Central memory CD4-positive, alpha-beta T cell (primary cell): ENCODE measurements around the gene EPHA4.

Source experiments
- DNase-seq: peaks from one replicate; pipeline ENCODE4 v3.0.0; 2022
- total RNA-seq, 3 experiments: gene quantifications; one replicate each; lab custom pipeline; 2026; lab: John Stamatoyannopoulos, UW

EPHA4 gene
- 22.1 to 217 (median 141) reads per million in 3 experiments for total RNA-seq

DNA sequence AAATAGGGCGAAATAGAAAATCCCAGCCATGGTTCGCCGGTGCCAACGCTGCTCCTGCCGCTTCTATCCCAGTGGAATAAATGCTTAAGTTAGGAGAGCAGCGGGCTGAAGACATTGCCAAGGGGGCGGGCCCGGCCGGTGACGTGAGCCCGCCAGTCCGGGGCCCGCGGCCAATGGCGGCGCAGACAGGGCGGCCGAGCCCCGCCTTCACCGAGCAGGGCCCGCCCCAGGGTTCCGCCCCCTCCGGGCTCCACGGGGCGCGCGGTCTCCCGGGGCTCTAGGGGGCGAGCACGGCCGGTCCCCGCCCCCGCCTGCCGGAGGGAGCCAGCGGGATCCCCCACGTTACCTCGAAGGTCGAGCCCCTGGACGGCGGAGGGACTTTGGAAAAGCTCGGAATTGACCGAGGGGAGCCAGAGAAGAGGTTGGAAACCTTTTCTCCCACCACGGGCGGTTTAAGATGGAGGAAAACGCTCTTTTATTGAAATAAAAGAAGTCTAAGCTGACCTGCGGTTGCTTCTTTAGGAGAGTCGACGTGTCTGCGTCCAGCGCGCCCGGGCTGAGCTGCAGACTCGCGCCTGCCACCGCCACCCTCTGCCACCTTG, at the start of gene EPHA4:
Gene EPHA4, minus strand, starts transcription at position 86 of the 602 bp plus-strand sequence. Its CDS starts 56 bp downstream, at position 30.
- DNase-seq, result peak; percentile 90

- no peak for DNase-seq
These were observed 45.9 kb upstream of the EPHA4 start for GRCh38 chr2:221618007-221618406.

DNA sequence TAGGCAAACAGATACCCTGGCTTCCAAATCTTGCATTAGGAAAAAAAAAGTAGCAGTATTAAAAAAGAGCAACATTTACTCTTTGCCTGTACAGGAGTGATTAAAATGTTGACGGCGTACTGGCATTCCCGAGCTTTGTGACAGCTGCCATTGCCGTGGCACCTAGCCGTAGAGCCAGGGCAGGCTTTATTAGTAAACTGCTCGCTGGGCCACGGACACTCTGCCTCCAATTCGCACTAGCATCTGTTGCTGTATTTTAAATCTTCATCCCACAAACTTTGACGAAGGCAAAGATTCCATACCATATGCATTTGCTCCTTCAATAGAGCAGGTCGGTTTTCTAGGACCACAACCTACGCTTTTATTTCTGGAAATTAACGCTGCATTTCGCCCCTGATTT, 44.5 kb upstream of the EPHA4 start:
- DNase-seq, result no peak

DNA sequence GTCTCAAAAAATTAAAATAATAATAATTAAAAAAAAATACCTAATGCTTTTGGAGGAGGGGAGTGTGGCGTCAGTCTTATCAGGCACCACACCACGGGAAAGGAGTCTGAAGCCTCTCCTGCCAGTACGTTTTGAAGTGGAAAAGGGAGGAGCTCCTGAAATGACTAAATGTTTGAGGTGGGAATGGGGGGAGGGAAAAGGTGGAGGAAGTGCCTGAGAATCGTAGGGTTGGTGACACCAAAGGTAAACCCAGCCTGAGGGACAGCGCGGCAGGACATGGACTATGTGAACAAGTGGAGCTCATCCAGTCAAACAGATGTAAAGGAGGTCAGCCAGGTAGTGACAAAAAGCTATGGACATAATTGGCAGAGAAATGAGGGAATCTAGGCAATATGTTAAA, 42.2 kb upstream of the EPHA4 start:
- DNase-seq, result no peak

DNA sequence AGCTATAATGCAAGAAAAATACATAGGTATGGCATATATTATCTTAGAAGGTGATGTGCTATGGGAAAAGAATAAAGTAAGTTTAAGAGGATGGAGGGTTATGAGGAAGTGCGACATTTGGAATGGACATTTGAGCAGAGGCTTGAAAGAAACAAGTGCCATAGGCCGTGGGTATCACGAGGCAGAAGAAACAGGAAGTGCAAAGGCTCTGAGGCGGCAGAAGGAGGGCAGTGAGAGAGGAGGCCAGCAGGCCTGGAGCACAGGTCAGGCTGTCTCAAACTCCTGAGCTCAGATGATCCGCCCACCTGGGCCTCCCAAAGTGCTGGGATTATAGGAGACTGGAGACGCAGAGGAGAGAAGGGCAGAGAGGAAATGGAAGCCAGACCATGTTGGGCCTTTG, 40.7 kb upstream of the EPHA4 start:
- DNase-seq, result no peak

DNA sequence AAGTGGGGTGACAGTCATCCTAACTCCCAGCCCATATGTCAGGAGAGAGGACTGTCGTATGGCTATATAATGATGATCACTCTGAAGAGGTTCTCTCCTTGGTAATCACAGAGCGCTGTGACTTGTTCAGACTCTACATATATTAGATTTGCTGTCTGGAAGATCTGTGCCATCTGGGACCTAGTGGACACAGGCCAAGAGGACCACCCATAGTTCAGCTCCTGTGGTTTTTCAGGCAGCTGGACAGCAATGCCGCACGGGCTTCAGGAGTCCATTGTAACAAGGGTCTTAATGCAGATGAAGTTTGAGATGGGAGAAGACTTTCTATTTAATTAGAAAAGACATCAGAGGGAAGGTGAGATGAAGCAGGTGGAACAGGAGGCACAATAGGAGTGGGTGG, 40.1 kb upstream of the EPHA4 start:
- no peak for DNase-seq

GRCh38 chr2:221610675-221611074, 38.6 kb upstream of the EPHA4 start:
- DNase-seq, result no peak

- DNase-seq, result no peak
These were observed 38.2 kb upstream of the EPHA4 start for GRCh38 chr2:221610255-221610654.

- no peak for DNase-seq
These were observed 36.3 kb upstream of the EPHA4 start for GRCh38 chr2:221608442-221608841.

GRCh38 chr2:221606424-221606823, 34.3 kb upstream of the EPHA4 start:
- DNase-seq, result no peak

- DNase-seq, result no peak
These were observed 33.7 kb upstream of the EPHA4 start for GRCh38 chr2:221605751-221606240.

DNA sequence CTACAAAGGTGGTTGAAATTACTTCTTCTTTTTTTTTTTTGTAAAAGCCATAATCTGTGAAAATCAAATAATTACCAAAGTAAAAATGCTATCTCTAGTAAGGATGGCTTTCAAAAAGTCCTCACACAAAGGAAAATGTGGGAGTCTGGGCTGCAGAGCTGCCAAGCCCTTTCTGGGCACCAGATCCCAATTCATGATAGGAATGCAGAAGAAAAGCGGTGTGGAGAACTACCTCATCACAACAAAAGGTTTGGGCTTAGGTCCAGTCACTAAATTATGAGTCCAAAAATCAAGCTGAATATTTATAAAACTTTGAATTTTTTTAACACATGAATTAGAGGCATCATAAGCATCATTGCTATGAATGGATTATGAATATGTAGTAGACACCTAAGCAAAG, 30.8 kb upstream of the EPHA4 start:
- no peak for DNase-seq

DNA sequence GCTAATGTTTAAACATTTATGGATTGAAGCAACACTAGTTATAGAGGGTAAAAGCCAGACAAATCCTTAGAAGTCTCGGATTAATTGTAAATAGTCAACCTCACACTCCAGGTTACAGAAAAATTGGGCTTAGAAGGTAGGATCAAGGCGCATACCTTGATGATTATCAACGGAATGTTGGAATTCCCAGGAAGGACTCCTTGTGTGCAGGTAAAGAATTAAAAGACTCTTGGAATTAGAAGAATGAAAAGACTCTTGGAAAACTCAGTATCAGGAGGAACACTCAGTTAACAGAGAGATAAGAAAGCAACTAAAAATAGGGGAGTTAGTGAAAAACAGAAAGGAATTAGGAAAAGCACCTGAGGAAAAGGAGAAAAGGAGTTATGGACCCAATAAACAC, 29.3 kb upstream of the EPHA4 start:
- DNase-seq, result no peak

GRCh38 chr2:221600388-221600787, 28.3 kb upstream of the EPHA4 start:
- DNase-seq, result no peak

GRCh38 chr2:221596192-221596591, 24.1 kb upstream of the EPHA4 start:
- no peak for DNase-seq

DNA sequence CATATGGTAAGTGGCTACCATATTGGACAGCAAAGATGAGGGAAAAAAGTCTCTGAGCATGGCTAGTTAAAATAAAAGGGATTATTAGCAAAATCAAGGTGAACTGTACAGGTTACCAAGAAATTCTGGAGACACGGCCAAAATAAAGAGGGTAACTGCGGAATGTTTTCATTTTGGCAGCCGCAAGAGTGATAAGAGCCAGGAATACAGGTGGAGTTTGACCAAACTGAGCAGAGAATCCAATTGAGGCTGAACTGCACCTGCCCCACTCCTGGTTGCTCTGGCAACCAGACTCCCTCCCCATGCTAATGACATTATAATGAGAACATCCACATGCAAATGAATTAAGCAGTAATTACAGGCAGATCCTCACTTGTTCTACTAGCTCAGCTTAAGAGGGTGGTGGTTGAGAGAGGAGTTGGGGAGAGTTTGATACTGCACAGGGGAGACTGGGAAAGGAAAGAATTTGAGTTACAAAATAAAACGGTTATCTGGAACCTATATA, 18.8 kb upstream of the EPHA4 start:
- DNase-seq, result no peak

DNA sequence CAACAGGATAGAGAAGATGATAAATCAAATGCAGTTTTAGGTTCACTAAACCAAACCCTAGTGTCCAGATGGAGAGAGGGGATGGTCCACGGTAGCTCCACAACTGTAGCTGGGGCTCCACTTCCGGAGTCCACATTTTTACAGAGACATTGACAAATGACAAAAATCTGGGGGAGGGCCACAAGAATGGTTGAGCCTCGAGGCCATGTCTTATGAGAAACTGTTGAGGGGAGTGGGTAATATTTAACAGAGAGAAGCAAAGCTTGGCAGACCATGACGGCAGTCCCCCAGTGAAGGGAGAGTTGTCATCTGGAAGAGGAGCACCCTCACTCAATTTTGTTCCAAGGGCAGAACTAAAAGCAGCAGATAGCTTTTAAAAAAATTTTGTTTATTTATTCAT, 17.6 kb upstream of the EPHA4 start:
- DNase-seq, result no peak

DNA sequence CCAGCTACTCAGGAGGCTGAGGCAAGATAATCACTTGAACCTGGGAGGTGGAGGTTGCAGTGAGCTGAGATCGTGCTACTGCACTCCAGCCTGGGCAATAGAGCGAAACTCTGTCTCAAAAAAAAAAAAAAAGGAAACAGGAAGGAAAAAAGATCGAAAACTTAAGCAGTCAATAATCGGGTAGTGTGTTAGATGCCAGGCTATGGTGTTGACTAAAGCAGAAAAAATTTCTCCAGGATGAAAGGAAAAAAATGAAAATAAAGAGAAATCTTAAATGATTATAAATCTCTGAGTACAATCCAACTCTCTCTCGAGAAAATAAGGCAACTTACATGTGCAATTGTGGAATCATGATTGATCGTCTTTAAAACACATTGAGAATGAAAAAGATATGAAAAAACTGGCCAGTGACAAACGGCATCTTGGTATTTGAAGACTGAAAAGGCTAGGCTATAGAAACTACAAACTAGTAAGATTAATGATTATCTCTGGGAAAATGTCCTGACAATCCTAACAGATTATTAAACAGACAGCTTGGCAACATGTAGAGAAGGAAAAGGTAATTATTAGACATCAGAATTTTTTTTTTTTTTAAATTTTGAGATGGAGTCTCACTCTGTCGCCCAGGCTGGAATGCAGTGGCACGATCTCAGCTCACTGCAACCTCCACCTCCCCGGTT, 16.3 kb upstream of the EPHA4 start:
- no peak for DNase-seq

DNA sequence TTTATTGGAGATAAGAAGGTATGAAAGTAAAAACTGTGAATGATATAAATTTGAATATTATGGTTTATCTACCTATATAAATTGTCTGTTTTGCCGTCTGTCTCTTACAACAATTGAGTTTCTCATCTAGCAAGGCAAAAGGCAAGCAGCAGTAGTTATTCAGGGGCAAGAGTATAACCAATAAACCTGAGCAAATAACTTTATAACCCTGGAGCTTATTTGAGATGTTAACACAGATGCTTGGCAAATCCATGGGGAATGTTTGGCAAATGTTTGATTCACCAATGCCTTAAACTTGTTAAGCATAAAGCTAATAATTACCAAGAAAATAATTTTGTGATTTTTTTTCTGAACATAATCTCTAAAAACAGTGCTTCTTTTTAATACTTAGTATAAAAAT, 9.9 kb upstream of the EPHA4 start:
- DNase-seq, result no peak

DNA sequence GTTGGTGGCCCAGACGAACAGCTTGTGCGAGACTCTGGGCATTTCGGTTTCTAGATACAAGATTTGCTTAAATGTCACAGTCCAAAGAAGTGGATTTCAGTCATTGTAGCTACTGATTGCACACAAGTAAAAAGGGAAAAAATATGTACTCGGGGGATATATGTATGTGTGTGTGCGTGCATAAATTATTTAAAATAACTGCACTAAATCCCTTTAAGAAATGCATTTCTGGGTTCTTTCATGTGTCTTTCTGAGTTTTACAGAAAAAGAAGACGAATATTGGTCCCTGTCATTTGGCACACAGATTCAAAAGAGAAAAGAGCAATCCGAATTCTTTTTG, 2.1 kb upstream of the EPHA4 start:
- DNase-seq, result no peak

DNA sequence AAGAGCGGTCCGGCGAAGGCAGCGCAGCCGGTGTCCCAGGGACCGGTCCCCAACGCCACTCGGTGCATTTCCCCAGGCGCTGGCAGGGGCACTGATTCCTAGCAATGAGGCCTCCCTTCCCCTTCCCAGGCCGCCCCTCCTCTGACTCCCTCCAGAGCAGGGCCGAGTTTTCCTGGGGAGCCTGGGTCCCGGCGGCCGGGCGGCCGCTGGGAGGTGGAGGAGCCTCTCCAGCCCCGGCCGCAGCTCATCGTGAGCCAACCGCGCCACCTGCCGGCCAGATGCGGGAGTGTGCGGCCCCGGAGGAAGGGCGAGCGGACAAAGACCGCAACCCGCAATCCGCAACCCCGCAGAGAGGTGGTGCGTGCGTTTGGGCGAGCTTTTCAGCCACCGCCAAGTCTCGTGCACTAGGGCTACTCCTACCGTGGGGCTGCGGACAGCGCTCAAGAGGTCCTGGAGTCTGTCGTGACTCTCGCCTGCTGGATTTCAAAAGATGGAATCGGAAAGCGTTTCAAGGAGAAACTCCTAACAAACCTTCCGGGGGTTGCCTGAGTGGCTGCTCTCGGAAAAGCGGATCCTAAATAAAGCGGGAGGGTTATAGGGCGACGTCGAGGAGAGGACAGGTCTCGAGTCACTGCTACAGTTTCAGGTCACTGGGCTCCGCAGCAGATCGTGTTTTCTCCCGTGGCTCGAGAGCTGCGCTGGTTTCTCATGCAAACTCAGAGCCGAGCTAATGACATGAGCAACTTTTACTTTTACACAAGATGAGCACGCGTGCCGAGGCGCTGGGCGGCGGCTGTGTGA, 1.5 kb upstream of the EPHA4 start:
- DNase-seq, result peak; percentile 71

GRCh38 chr2:221572821-221573429, 821 bp upstream of the EPHA4 start:
- DNase-seq, result no peak

DNA sequence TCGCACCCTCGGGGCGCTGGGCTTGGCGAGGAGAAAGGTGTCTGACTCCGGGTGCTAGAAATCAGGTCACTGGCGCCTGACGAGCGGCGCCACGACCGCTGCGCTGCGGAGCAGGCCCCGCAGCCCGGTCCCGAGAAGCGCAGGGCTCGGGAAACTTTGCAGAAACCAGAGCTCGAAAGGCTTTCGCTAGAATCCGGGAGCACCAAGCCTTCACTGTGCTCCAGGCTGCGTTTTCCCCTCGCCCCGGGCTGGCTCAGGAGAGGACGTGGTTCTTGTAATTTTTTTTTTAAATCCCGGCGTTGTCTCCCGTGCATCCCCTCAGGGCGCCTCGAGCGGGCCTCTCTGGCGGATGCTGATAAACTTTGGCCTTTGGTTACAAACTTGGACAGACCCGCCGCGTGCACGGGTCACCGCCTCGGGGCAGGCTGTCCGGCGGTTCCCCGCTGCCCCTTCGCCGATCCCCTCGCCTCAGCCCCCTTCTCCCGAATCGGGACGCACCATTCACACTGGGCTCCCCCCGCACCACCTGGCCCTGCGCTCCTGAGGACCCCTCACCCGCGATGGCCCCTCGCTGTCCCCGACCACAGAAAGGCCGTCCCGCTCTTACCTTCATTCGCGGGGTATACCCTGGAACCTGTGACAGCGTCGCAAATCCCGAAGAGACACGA, 419 bp downstream of the EPHA4 start:
- DNase-seq, result no peak
